SK-N-SH treated with all-trans-retinoic acid at 6 μM for 48 hours (cell line): ENCODE results near the gene LMO7.

Experiments used
- ARNTL ChIP-seq: fragments of 450-650 bp; formaldehyde crosslinking; IDR thresholded peaks from 2 replicates; pipeline ENCODE4 v1.5.0; 2020; ENCODE audit warnings: low read depth, mild to moderate bottlenecking, moderate library complexity, borderline replicate concordance
- PPARA ChIP-seq: fragments of 250-450 bp; sonication (Bioruptor Pico); IDR thresholded peaks from 2 replicates; pipeline ENCODE4 v1.5.0; 2020; ENCODE audit warnings: mild to moderate bottlenecking, borderline replicate concordance
- RARB ChIP-seq: fragments of 250-450 bp; sonication (Bioruptor Pico); IDR thresholded peaks from 2 replicates; pipeline ENCODE4 v1.8.0; 2021; ENCODE audit warnings: mild to moderate bottlenecking, moderate library complexity
- ZC3H10 ChIP-seq: fragments of 250-450 bp; sonication (Bioruptor Pico); IDR thresholded peaks from 2 replicates; pipeline ENCODE4 v1.5.1; 2021; ENCODE audit warnings: mild to moderate bottlenecking, moderate library complexity
- ZFP30 ChIP-seq: fragments of 450-650 bp; formaldehyde crosslinking; IDR thresholded peaks from 2 replicates; pipeline ENCODE4 v1.5.0; 2022; ENCODE audit warnings: mild to moderate bottlenecking, moderate library complexity

GRCh38 chr13:75841905-75842304 lies 205.8 kb downstream of the LMO7 start:
- TF ChIP-seq PPARA (CRISPR knock-in tag) (no peak), ARNTL (CRISPR knock-in tag) (no peak), ZC3H10 (CRISPR knock-in tag) (no peak), ZFP30 (CRISPR knock-in tag) (no peak), RARB (CRISPR knock-in tag) (no peak)
